Measurements from ENCODE around the gene MN1. TPM values are rescaled to one million over a fixed set of nuclear protein-coding genes. Genes with fewer than 3 reads are reported as not detected.
"Not testable (repeated sequence)": the region's sequence is repeated elsewhere in the genome, so short reads cannot be mapped to it uniquely, and the experiment has no call there.

MN1 gene
- total RNA-seq, 1 donor from 2014 or later, result 0.09 TPM

DNA sequence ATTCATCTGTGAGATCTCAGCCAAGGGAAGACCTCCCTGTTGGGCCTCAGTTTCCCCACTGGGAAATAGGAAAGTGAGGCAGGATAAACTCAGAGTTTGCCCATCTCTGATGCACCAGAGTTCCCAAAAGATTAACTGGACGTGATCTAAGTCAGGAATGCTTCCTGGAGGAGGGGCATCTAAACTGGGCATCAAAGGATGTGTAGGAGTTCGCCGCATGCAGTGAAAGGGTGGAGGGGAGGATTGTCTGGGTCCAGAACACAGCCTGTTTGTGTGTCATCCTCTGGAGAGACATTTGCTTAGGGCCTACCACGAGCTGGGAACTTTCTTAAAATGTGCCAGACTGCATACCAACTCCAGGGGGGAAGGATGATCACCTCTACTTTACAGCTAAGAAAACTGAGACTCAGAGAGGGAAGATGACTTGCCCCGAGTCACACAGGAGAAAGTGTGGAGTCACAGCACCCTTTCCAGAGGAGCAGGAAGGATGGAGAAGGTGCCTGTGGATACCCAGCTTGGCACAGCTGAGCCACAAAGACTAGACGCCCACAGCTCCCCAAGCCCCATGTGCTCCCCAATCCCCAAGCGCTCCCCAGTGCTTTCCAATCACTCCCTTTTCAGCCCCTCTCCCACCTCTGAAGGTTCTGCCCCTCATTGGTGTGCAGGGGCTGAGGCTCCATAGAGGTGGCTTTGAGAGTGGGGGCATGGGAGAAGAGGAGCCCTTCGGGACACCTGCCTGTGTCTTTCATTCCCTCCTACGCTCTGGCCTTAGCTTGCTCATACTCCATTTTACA lies 50.1 kb downstream of the MN1 start:
- H3K4me3 Mint-ChIP-seq (ENCODE audit: low read depth), result no peak overlapping the region
- no peak for DNase-seq (ENCODE audit: low spot score)
- H3K27ac Mint-ChIP-seq, result no peak overlapping the region
- H3K27me3 Mint-ChIP-seq (ENCODE audit: low read depth), result peaks cover 5% of the 10 kb centered on the region
- intact Hi-C loops (cut with micrococcal nuclease), result no loop called here
- no peaks in the 10 kb centered on the region for H3K9me3 Mint-ChIP-seq
- no peaks in the 10 kb centered on the region for H3K36me3 Mint-ChIP-seq (ENCODE audit: low read depth)
- peaks cover 2% of the 10 kb centered on the region for H3K4me1 Mint-ChIP-seq (ENCODE audit: low read depth)

DNA sequence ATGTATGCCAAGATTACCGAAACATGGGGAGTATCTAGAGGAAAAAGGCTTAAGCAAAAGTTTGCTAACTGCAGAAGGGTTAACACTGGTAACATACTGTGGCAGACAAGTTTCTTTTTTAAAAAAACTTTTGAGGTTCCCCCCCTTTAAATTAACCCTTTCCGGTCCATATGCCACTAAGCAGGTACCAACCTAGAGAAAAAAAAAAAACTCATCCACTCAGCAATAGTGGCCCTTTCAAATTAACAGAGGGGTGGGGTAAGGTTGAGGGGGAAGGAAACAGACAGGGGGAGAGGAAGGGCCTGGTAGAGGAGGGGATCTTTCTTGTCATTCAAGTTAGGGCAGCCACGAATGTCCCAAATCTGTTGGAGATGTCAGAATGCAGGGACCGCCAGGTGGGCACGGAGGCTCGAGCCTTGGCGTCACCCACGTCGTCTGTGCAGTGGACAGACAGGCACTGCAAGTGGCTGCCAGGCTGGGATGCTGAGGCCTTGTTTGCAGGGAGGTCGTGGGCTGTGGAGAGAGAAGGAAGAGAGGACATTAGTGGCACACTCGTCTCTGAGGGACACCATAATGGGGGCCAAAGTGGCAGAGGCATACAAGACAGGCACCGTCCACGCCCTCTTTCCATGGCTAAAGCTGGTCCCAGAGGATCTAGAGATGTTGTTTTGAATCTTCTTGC lies 50.8 kb downstream of the MN1 start:
- no peak overlapping the region for H3K4me3 Mint-ChIP-seq (ENCODE audit: low read depth)
- no peaks in the 10 kb centered on the region for H3K36me3 Mint-ChIP-seq (ENCODE audit: low read depth)
- intact Hi-C loops (cut with micrococcal nuclease), result no loop called here
- H3K27me3 Mint-ChIP-seq (ENCODE audit: low read depth), result peaks cover 5% of the 10 kb centered on the region
- no peak for DNase-seq (ENCODE audit: low spot score)
- H3K9me3 Mint-ChIP-seq, result no peaks in the 10 kb centered on the region
- peaks cover 2% of the 10 kb centered on the region for H3K4me1 Mint-ChIP-seq (ENCODE audit: low read depth)
- no peak overlapping the region for H3K27ac Mint-ChIP-seq

DNA sequence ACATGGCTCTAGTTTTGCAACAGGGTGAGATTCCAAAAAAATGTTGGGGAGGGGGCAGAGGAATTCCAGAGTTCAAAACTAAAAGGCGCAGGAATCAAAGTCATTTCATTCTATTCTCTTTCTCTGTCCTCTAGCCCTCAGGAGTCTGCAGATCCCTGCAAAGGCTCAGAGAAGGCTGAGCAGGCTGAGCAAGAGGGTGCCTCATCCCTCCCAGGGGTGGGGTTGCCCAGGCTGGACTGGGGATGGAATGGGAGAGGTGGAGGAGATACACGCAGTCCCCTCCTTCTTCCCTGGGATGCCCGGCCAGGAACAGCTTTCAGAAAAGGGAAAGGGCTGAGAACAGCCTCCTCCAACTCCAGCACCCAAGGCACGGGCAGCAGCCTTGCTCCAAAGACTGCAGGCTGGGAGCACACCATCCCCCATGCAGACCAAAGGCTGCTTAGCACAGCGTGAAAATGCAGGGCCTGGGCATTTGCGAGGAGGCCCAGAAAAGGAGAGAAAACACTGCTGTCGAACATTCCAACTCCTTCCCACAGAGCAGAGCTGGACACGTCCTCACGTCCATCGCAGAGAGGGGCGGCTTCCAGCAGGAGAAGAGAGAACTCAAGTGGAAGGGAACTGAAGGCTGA lies 51.8 kb downstream of the MN1 start:
- intact Hi-C loops (cut with micrococcal nuclease), result no loop called here
- DNase-seq (ENCODE audit: low spot score), result no peak
- peaks cover 5% of the 10 kb centered on the region for H3K27me3 Mint-ChIP-seq (ENCODE audit: low read depth)

DNA sequence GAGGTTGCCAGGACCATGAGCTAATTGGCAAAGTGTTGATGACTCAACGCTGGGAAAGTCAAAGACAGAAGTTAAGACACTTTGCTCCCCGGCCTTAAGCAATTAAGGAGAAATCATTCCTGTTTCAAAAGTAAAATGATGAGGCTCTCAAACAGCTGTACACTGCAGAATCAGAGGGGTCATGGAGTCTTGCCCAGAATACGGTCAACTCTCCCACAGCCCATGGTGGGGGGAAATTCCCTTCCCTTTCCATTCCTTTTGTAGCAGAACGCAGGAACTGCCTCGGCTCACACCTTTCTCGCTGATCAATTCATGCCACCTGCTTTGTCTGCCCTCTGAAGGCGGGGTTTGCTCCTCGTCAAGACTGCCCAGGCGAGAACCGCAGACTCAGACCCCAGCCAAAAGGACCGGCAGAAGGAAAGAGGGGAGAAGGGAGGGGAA lies 52.8 kb downstream of the MN1 start:
- no peaks in the 10 kb centered on the region for H3K9me3 Mint-ChIP-seq
- H3K36me3 Mint-ChIP-seq (ENCODE audit: low read depth), result no peaks in the 10 kb centered on the region
- H3K27me3 Mint-ChIP-seq (ENCODE audit: low read depth), result peaks cover 5% of the 10 kb centered on the region
- intact Hi-C loops (cut with micrococcal nuclease), result no loop called here
- DNase-seq (ENCODE audit: low spot score), result no peak
- peaks cover 2% of the 10 kb centered on the region for H3K4me1 Mint-ChIP-seq (ENCODE audit: low read depth)
- no peak overlapping the region for H3K4me3 Mint-ChIP-seq (ENCODE audit: low read depth)
- H3K27ac Mint-ChIP-seq, result no peak overlapping the region

More for the DNA sequence above, 51.8 kb downstream of the MN1 start:
- Mint-ChIP-seq H3K36me3 (ENCODE audit: low read depth) (no peaks in the 10 kb centered on the region), H3K9me3 (no peaks in the 10 kb centered on the region), H3K4me1 (ENCODE audit: low read depth) (peaks cover 2% of the 10 kb centered on the region), H3K27ac (no peak overlapping the region), H3K4me3 (ENCODE audit: low read depth) (no peak overlapping the region)

DNA sequence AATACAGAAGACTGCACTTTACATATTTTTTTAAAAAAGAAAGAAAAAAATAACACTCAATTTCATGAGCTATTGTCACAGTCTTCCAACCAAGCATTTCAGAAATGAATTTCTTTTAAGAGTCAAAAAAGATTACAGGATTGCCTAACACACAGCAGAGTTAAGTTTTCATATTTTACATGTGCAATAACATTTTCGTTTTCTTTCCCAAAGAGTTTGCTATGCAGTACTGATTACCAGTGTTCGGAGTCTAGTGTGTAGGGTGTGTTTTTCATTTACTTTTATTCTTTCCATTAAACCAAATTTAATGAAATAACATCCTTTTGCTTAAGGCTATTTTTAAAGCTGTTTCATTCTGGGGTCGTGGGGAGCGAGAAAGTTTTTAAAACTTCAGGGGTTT lies 53.2 kb downstream of the MN1 start:
- intact Hi-C loops (cut with micrococcal nuclease), result no loop called here
- peaks cover 2% of the 10 kb centered on the region for H3K4me1 Mint-ChIP-seq (ENCODE audit: low read depth)
- no peaks in the 10 kb centered on the region for H3K9me3 Mint-ChIP-seq
- DNase-seq (ENCODE audit: low spot score), result no peak
- no peak overlapping the region for H3K27ac Mint-ChIP-seq
- H3K36me3 Mint-ChIP-seq (ENCODE audit: low read depth), result no peaks in the 10 kb centered on the region
- H3K4me3 Mint-ChIP-seq (ENCODE audit: low read depth), result no peak overlapping the region
- H3K27me3 Mint-ChIP-seq (ENCODE audit: low read depth), result peaks cover 5% of the 10 kb centered on the region

DNA sequence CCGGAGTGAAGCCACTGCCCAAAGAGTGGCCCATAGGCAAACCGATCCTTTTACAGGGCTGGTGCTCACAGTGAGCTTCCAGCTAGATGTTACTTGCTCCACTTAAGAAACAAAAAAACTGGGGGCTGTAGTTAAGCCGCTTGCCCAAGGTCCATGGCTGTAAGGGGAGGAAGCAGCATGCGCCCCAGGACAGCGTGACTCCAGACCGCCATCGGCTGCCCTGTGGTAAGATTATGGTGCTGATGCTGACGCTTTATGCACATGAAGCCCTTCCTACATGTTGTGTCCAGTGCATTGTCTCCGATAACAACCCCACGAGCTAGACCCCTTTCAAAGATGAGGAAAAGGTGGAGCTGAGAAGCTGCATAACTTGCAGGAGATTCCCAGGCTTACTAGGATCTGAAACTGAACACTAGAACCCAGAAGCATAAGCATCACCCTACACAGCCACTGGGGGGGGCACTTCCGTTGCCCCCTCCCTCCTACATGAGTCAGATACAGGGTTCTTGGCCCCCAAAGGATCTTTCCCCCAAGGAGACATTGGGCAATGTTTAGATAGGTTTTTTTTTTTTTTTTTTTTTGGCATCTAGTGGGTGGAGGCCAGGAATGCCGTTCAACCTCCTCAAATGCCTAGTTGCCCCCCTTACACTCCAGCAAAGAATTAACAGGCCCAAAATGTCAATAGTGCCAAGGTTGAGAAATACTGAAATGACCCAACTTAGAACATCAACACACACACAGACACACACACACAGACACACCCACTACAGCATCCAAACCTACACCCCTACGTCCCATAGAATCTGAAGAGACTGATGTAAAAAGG lies 53.9 kb downstream of the MN1 start:
- DNase-seq (ENCODE audit: low spot score), result no peak
- Mint-ChIP-seq H3K4me3 (ENCODE audit: low read depth) (no peak overlapping the region), H3K27ac (no peak overlapping the region), H3K9me3 (no peaks in the 10 kb centered on the region), H3K36me3 (ENCODE audit: low read depth) (no peaks in the 10 kb centered on the region), H3K27me3 (ENCODE audit: low read depth) (peaks cover 5% of the 10 kb centered on the region), H3K4me1 (ENCODE audit: low read depth) (peaks cover 2% of the 10 kb centered on the region)
- intact Hi-C loops (cut with micrococcal nuclease), result no loop called here

DNA sequence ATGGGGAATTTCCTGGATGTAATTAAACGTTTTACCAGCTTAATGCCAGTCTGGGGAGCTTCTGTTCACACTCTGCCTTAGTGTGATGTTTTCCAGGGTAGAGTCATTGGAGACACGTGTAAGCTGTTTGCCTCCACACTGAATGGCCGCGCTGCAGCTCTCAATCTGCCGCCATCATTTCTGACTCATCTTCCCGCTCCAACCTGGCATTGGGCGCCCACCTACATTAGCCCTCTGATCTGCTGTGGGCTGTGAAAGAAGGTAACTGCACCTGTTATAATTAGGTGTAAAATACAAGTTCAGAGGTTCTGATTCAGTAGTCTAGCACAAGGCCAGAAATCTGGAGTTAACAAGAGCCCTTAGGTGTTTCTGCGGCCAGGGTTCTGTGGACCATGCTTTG lies 54.6 kb downstream of the MN1 start:
- Mint-ChIP-seq H3K36me3 (ENCODE audit: low read depth) (no peaks in the 10 kb centered on the region), H3K9me3 (no peaks in the 10 kb centered on the region), H3K4me3 (ENCODE audit: low read depth) (no peak overlapping the region), H3K27ac (no peak overlapping the region), H3K4me1 (ENCODE audit: low read depth) (peaks cover 2% of the 10 kb centered on the region), H3K27me3 (ENCODE audit: low read depth) (peaks cover 5% of the 10 kb centered on the region)
- no peak for DNase-seq (ENCODE audit: low spot score)
- intact Hi-C loops (cut with micrococcal nuclease), result no loop called here

DNA sequence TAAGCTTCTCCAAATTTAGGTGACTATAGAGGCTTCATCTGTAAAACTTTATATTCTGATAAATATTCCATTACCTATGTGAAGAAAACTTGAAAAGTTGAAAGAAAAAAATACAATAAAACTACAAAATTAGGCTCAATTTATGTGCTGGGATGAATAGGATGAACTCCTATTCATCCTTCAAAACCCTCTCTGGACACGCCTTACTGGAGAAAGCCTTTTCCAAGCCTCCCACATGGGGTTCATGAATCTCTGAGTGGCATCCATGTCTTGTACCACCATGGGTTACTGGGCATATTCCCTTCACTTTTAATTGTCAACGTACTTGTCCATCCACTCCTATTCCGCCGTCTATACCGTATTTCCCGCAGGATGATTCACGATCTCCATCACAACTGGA lies 55.7 kb downstream of the MN1 start:
- Mint-ChIP-seq H3K4me3 (ENCODE audit: low read depth) (no peak overlapping the region), H3K36me3 (ENCODE audit: low read depth) (no peaks in the 10 kb centered on the region), H3K27ac (no peak overlapping the region), H3K9me3 (no peaks in the 10 kb centered on the region), H3K27me3 (ENCODE audit: low read depth) (peaks cover 5% of the 10 kb centered on the region), H3K4me1 (ENCODE audit: low read depth) (peaks cover 2% of the 10 kb centered on the region)
- intact Hi-C loops (cut with micrococcal nuclease), result no loop called here
- no peak for DNase-seq (ENCODE audit: low spot score)

DNA sequence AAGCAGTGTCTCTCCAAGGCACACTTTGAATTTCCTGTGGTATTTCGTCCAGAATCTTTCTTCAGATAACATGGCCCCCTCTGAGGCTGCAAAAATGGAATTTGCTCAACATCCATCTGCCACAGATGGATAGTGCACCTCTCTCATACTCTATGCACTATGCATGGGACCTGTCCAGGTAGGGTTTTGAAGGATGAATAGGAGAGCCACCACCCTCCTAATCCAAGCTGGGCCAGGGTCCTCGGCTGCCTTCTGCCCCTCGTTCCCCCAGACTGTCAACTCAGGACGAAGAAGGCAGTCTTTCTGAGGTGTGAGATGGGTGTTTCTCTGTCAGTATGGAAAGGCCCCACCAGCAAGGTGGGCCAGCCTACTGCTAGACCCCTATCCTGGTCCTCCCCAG lies 56.4 kb downstream of the MN1 start:
- no peaks in the 10 kb centered on the region for H3K9me3 Mint-ChIP-seq
- no peaks in the 10 kb centered on the region for H3K36me3 Mint-ChIP-seq (ENCODE audit: low read depth)

DNA sequence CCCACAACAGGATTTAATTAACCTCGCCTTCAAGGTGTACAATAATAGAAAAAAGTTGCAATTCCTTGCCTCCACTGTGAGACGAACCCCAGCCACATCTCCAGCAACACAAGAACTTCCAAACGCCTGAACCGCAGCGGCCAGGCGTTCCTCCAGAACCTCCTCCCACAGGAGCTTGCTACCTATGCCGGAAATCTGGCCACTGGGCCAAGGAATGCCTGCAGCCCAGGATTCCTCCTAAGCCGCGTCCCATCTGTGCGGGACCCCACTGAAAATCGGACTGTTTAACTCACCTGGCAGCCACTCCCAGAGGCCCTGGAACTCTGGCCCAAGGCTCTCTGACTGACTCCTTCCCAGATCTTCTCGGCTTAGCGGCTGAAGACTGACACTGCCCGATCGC lies 57.5 kb downstream of the MN1 start:
- DNase-seq (ENCODE audit: low spot score); H3K27ac Mint-ChIP-seq; H3K9me3 Mint-ChIP-seq; H3K4me1 Mint-ChIP-seq (ENCODE audit: low read depth); H3K27me3 Mint-ChIP-seq (ENCODE audit: low read depth); H3K36me3 Mint-ChIP-seq (ENCODE audit: low read depth); H3K4me3 Mint-ChIP-seq (ENCODE audit: low read depth); intact Hi-C loops (cut with micrococcal nuclease): not testable (repeated sequence)

More for the DNA sequence above, 56.4 kb downstream of the MN1 start:
- H3K27me3 Mint-ChIP-seq (ENCODE audit: low read depth), result peaks cover 5% of the 10 kb centered on the region
- no peak overlapping the region for H3K4me3 Mint-ChIP-seq (ENCODE audit: low read depth)
- H3K27ac Mint-ChIP-seq, result no peak overlapping the region
- intact Hi-C loops (cut with micrococcal nuclease), result no loop called here
- H3K4me1 Mint-ChIP-seq (ENCODE audit: low read depth), result peaks cover 2% of the 10 kb centered on the region
- DNase-seq (ENCODE audit: low spot score), result no peak

DNA sequence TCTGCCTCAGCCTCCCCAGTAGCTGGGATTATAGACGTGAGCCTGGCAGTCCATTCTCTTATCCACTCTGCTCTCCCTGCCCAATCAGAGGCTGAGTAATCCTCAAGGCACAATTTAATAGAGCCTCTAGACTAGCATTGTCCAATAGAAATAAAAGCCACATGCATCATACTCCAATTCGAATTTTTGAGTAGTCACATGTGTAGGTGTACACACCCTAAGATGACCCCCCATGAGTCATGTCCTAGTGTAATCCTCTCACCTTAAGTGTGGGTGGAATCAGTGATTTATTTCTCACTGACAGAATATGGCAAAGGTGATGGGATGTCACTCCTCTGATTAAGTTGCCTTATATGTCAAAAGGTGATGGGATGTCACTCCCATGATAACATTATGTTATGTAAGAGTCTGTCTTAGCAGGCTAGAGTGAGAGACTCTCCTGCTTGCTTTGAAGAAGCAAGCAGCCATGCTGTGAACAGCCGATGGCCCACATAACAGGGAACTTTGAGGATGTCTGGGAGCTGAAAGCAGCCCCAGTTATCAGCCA lies 61.3 kb downstream of the MN1 start:
- intact Hi-C loops (cut with micrococcal nuclease), result no loop called here
- no peak overlapping the region for H3K4me3 Mint-ChIP-seq (ENCODE audit: low read depth)
- no peak for DNase-seq (ENCODE audit: low spot score)
- peaks cover 6% of the 10 kb centered on the region for H3K9me3 Mint-ChIP-seq
- no peak overlapping the region for H3K27ac Mint-ChIP-seq
- no peaks in the 10 kb centered on the region for H3K4me1 Mint-ChIP-seq (ENCODE audit: low read depth)
- H3K36me3 Mint-ChIP-seq (ENCODE audit: low read depth), result no peaks in the 10 kb centered on the region
- no peaks in the 10 kb centered on the region for H3K27me3 Mint-ChIP-seq (ENCODE audit: low read depth)

DNA sequence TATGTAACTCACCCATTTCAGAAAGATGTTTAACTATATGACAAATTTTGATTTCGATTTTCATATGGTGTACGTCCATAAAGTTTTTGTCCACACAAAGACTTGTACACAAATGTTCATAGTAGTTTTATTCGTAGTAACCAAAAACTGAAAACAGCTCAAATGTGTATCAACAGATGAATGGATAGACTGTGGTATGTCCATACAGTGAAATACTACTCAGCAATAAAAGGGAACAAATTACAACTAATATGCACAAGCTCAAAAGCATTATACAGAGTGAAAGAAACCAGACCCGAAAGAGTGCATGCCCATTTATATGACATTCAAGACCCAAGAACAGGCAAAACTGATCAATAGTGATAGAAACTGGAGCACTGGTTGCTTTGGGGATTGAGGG lies 64.0 kb downstream of the MN1 start:
- H3K27me3 Mint-ChIP-seq (ENCODE audit: low read depth), result no peaks in the 10 kb centered on the region
- H3K9me3 Mint-ChIP-seq, result peaks cover 6% of the 10 kb centered on the region
- DNase-seq (ENCODE audit: low spot score), result no peak
- H3K36me3 Mint-ChIP-seq (ENCODE audit: low read depth), result no peaks in the 10 kb centered on the region
- H3K27ac Mint-ChIP-seq, result no peak overlapping the region
- no peak overlapping the region for H3K4me3 Mint-ChIP-seq (ENCODE audit: low read depth)
- H3K4me1 Mint-ChIP-seq (ENCODE audit: low read depth), result no peaks in the 10 kb centered on the region
- intact Hi-C loops (cut with micrococcal nuclease), result no loop called here
